Gastrocnemius medialis (tissue), 4 donors: Measurements from ENCODE around the gene COG6. TPM values are rescaled to one million over a fixed set of nuclear protein-coding genes. Genes with fewer than 3 reads are reported as not detected.

Source experiments
- ATAC-seq, 2 donors: fragments of 150-250 bp; one replicate each; pipeline ENCODE4 v1.9.1; 2016
- DNase-seq, 2 donors: peaks; one replicate each; pipeline ENCODE4 v3.0.0-alpha.2; 2019
- H3K27ac ChIP-seq, 4 donors: fragments of 200-600 bp; sonication (generic); 1 replicate in 1 of 4; 2 replicates in 3 of 4; pipeline ENCODE4 v1.5.1; 2016 to 2018; ENCODE audit warnings: mild to moderate bottlenecking in 2 of 4, moderate library complexity in 1 of 4
- H3K27me3 ChIP-seq, 3 donors: fragments of 200-600 bp; sonication (generic) in 2 of 3; 1 replicate in 1 of 3; 2 replicates in 2 of 3; pipeline versions ENCODE4 v1.5.1 to v1.6.0; 2016 to 2019; ENCODE audit warnings: mild to moderate bottlenecking in 1 of 3, moderate library complexity in 1 of 3
- H3K36me3 ChIP-seq, 2 donors: fragments of 200-600 bp; sonication (generic) in 1 of 2; one replicate each; pipeline ENCODE4 v1.5.1; 2017 to 2018
- H3K4me1 ChIP-seq, 2 donors: fragments of 200-600 bp; sonication (generic) in 1 of 2; one replicate each; pipeline ENCODE4 v1.5.1; 2016 to 2017; ENCODE audit warnings: mild to moderate bottlenecking in 2 of 2
- H3K4me3 ChIP-seq, 4 donors: fragments of 200-600 bp; sonication (generic) in 3 of 4; 1 replicate in 1 of 4; 2 replicates in 3 of 4; pipeline ENCODE4 v1.5.1; 2016 to 2019; ENCODE audit warnings: mild to moderate bottlenecking in 2 of 4
- H3K9me3 ChIP-seq, 3 donors: fragments of 200-600 bp; sonication (generic) in 2 of 3; 1 replicate in 1 of 3; 2 replicates in 2 of 3; pipeline ENCODE4 v1.5.1; 2016 to 2019
- POLR2A ChIP-seq, 2 donors: fragments of 450-650 bp; IDR thresholded peaks; one replicate each; pipeline ENCODE4 v1.6.1; 2017; ENCODE audit warnings: antibody characterized with exemption in 2 of 2, mild to moderate bottlenecking in 2 of 2, moderate library complexity in 2 of 2
- in situ Hi-C, 4 donors: fragments of 200-750 bp; cut with MboI; loops; one replicate each; pipeline versions ENCODE4 v1.15.0 to v1.8.0; 2017; ENCODE audit warnings: low sequenced_read_pairs in 4 of 4
- intact Hi-C: fragments of 100-400 bp; cut with DNase I; formaldehyde crosslinking; loops from one replicate; pipeline ENCODE4 v1.15.1; 2023; ENCODE audit warnings: low total_unique reads
- total RNA-seq, 4 donors: library from RNA; depleted of rRNA; stranded (reverse); fragments of >200 nt; gene quantifications; one replicate each; pipeline versions ENCODE4 v1.1.0 to v1.2.3, GENCODE V29; 2016
- TF ChIP-seq, protein P1 (sequence below), 5 experiments: fragments of 450-650 bp in 3 of 5; fragments of 200-600 bp in 2 of 5; sonication (generic) in 2 of 5; IDR thresholded peaks in 4 of 5; conservative IDR thresholded peaks in 1 of 5; 1 replicate in 4 of 5; 2 replicates in 1 of 5; pipeline ENCODE4 v1.5.1; 2016 to 2019; ENCODE audit warnings: antibody characterized with exemption in 5 of 5, mild to moderate bottlenecking in 3 of 5, moderate library complexity in 3 of 5

Gene COG6
- total RNA-seq, 4 donors from 2014 or later = 5.4 to 13.5 (median 7.1) TPM

DNA sequence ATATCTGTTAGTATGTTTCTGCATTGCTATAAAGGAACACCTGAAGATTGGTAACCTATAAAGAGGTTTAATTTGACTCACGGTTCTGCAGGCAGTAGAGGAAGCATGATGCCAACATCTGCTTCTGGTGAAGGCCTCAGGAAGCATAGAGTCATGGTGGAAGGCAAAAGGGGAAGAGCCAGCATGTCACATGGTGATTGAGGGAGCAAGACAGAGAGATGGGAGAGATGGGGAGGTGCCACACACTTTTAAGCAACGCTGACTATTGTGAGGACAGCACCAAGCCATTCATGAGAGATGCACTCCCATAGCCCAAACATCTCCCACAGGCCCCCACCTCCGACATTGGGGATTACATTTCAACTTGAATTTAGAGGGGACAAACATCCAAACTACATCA, 32.8 kb downstream of the COG6 start:
- intact Hi-C loops (no loop called here), in situ Hi-C loops (loop anchor here in 1 of 4 donors (25.0 kb wide), 1 partner anchor 999 kb away; no protein-coding TSS in a partner anchor)
- Histone ChIP-seq H3K27ac (no peak overlapping the region), H3K9me3 (no peaks in the 10 kb centered on the region), H3K27me3 (no peaks in the 10 kb centered on the region), H3K4me1 (no peaks in the 10 kb centered on the region), H3K36me3 (peaks cover 0 to 12% of the 10 kb centered on the region in 2 donors), H3K4me3 (no peak overlapping the region)
- TF ChIP-seq, protein P1, sequence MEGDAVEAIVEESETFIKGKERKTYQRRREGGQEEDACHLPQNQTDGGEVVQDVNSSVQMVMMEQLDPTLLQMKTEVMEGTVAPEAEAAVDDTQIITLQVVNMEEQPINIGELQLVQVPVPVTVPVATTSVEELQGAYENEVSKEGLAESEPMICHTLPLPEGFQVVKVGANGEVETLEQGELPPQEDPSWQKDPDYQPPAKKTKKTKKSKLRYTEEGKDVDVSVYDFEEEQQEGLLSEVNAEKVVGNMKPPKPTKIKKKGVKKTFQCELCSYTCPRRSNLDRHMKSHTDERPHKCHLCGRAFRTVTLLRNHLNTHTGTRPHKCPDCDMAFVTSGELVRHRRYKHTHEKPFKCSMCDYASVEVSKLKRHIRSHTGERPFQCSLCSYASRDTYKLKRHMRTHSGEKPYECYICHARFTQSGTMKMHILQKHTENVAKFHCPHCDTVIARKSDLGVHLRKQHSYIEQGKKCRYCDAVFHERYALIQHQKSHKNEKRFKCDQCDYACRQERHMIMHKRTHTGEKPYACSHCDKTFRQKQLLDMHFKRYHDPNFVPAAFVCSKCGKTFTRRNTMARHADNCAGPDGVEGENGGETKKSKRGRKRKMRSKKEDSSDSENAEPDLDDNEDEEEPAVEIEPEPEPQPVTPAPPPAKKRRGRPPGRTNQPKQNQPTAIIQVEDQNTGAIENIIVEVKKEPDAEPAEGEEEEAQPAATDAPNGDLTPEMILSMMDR (IDR thresholded peaks at IDR 0.05 in 4 of 5, conservative IDR thresholded peaks at IDR 0.05 in 1 of 5) = no peak
- ATAC-seq = no peak
- no peak for DNase-seq

- Histone ChIP-seq H3K27me3 (no peaks in the 10 kb centered on the region), H3K4me1 (no peaks in the 10 kb centered on the region), H3K27ac (no peak overlapping the region), H3K36me3 (peaks cover 0 to 11% of the 10 kb centered on the region in 2 donors), H3K9me3 (no peaks in the 10 kb centered on the region), H3K4me3 (no peak overlapping the region)
- in situ Hi-C loops (loop anchor here in 1 of 4 donors (25.0 kb wide), 1 partner anchor 998 kb away; no protein-coding TSS in a partner anchor), intact Hi-C loops (no loop called here)
- TF ChIP-seq, protein P1 (IDR thresholded peaks at IDR 0.05 in 4 of 5, conservative IDR thresholded peaks at IDR 0.05 in 1 of 5) = no peak
- TF ChIP-seq POLR2A (IDR thresholded peaks at IDR 0.05) = no peak
- ATAC-seq (no peak), DNase-seq (no peak)
Observed at GRCh38 chr13:39688699-39689405, 33.4 kb downstream of the COG6 start.

GRCh38 chr13:39692660-39693438, 37.4 kb downstream of the COG6 start:
- Histone ChIP-seq H3K27ac (no peak overlapping the region), H3K4me3 (no peak overlapping the region), H3K36me3 (peaks cover 0 to 6% of the 10 kb centered on the region in 2 donors), H3K4me1 (no peaks in the 10 kb centered on the region), H3K9me3 (no peaks in the 10 kb centered on the region), H3K27me3 (no peaks in the 10 kb centered on the region)
- TF ChIP-seq, protein P1 (IDR thresholded peaks at IDR 0.05 in 4 of 5, conservative IDR thresholded peaks at IDR 0.05 in 1 of 5) = no peak
- no peak for TF ChIP-seq POLR2A (IDR thresholded peaks at IDR 0.05)
- in situ Hi-C loops = loop anchor here (10.0 to 25.0 kb wide), 3 partner anchors 992 to 1002 kb away; no protein-coding TSS in a partner anchor
- intact Hi-C loops = no loop called here
- no peak for DNase-seq
- ATAC-seq = no peak

GRCh38 chr13:39699274-39699673, 43.8 kb downstream of the COG6 start:
- DNase-seq (no peak), ATAC-seq (no peak)
- Histone ChIP-seq H3K36me3 (no peaks in the 10 kb centered on the region), H3K27me3 (no peaks in the 10 kb centered on the region), H3K4me3 (no peak overlapping the region), H3K4me1 (no peaks in the 10 kb centered on the region), H3K27ac (no peak overlapping the region), H3K9me3 (no peaks in the 10 kb centered on the region)
- TF ChIP-seq, protein P1 (IDR thresholded peaks at IDR 0.05 in 4 of 5, conservative IDR thresholded peaks at IDR 0.05 in 1 of 5) = no peak
- TF ChIP-seq POLR2A (IDR thresholded peaks at IDR 0.05) = no peak
- intact Hi-C loops (no loop called here), in situ Hi-C loops (loop anchor here (10.0 to 25.0 kb wide), 3 partner anchors 986 to 996 kb away; no protein-coding TSS in a partner anchor)
